HG03354 (cell line): ENCODE measurements around the gene CLSTN2.
"Not testable (repeated sequence)": the region's sequence is repeated elsewhere in the genome, so short reads cannot be mapped to it uniquely, and the experiment has no call there.

Source experiments
- ATAC-seq: cut with Tn5 transposase; IDR thresholded peaks from one replicate; pipeline ENCODE4 v1.9.1; 2021; ENCODE audit warnings: mild to moderate bottlenecking; ENCODE audit not compliant: unreplicated experiment, poor library complexity, severe bottlenecking

The CLSTN2 gene

DNA sequence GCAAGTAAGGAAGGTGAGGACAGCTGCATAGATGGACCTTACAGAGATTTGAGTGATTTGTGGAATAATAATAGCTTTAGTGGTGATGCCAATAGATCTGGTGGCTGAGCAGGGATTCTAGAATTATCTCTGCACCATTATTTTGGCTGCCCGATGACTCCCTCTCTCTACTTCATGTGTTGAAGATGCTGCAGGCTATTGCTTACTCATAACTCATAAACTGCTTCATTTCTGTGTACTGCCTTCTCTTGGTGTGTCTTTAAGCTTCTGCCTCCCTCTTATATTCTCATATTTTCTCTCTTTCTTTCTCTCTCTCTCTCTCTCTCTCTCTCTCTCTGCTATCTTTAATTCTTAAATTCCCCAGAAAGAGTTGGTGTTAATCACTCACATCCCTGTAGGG is 486.9 kb downstream of the CLSTN2 start:
- no peak for ATAC-seq

DNA sequence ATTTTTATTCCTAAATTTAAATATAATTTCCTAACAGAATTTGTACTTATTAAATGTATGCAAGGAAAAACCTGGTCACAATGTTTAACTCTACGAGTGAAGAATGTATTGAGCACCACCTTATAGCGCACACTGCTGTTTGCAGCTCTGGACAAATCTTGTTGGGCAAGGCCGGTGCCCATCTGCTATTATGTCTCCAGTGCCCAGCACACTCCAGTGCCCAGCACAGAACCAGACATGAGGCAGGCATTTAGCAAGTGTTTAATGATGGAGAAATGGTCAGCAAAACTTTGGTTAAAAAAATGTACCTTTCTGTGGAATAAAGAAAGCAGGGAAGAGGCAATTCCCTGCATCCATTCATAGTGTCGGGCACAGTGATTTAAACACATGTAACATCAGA is 488.2 kb downstream of the CLSTN2 start:
- no peak for ATAC-seq

DNA sequence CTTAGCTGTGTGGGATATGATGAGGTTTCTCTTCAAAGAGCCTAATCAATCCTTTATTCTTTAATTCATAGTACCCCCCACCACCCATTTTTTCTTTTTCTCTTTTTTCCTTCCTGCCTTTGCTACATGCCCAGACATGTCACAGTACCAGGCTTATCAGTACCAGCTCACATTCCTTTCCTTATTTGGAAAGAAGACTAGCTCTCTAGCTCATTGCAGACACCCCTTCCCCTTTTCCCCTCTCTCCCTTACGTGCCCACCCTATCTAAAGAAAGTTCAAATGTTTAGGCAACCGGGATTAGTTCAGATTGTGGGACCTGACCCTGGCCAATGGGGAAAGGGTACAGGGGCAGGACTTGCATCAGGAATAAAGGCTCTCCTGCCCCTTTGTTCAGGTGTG is 488.6 kb downstream of the CLSTN2 start:
- ATAC-seq: not testable (repeated sequence)

DNA sequence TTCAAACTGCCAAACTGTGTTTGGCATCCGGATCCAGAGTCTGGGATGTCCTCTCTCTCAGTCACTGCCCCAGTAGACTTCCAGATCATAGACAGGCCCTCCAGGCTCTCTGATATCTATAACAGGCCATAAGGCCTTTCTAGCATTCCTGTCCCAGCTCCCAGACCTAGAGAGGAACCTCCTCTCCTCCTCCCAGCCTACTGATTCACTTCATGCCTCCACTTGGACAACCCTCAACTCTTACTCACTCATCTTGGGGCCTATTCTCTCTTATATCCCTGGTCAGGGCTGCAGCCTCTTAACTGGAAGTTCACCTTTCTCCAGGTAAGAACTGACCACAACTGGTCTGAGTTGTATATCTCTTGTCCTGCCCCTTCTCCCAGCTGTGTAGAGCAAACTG is 489.2 kb downstream of the CLSTN2 start:
- no peak for ATAC-seq

DNA sequence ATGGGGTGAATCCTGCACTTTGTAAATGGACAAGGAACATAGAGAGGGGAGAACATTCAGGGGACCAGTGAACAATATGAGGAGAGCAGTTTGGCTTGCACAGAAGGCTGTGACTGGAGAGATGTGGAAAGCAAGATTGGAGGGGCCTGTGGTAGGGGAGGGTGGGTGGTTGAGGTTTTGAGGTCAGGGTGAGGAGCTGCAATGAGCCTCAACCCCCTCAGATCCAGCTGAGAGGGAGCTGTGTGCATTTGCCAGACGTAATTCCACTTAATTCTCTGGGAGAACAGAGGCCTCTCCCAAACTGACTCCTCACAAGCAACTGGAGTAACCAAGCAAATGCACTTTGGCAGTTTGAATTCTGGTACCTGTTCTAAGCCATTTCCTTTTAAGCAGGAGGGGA is 489.7 kb downstream of the CLSTN2 start:
- no peak for ATAC-seq

DNA sequence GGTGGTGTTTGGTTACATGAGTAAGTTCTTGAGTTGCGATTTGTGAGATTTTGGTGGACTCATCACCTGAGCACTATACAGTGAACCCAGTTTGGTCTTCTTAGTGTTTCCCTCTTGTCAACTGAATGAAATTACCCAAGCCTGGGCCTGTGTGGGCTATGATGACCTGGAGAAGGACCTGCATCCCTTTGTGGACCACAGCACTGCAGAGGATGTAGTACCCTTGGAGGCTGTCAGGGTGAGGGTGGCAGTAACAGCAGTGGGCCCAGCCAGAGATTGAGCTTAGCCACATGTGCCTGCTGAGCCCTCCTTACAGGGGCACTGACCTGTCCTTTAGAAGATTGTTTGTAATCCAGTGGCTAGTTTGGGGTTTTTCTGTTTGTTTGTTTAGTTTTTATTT is 492.8 kb downstream of the CLSTN2 start:
- no peak for ATAC-seq

DNA sequence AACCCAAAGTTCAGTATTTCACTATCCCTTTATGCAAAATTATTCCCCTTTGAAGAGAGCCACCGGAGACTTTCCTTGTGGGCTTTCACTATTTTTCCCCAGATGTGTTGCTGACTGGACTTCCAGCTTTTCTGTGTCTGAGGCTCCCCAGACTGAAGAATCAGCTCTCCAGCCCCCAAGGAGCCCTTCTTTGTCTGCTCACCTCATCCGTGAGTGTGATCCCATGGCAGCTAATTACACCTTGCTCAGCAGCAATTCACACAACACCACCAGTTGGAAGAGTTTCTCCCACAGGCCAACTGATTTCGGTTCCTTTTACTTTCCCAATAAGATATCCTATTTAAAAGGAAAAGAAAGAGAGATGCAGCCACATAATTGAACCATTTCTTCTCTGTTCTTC is 493.4 kb downstream of the CLSTN2 start:
- ATAC-seq: no peak

DNA sequence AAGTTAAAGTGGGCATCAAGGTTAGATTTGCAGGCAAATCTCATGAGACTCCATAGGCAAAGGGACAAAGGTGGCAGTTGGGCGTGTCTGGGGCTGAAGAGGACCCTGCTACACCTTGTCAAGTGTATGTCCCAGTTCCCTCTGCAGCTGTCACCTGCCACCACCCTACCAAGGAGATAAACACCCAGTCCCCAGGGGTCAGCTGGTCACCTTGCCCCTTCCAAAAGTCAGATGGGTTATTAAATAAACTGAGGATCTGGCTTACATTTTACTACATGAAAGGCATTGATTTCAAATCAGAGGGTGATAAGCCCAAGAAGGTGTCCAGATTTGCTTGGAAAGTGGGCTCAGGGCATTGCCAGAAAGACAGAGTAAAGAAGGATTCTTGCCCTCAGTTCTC is 494.8 kb downstream of the CLSTN2 start:
- ATAC-seq: no peak

DNA sequence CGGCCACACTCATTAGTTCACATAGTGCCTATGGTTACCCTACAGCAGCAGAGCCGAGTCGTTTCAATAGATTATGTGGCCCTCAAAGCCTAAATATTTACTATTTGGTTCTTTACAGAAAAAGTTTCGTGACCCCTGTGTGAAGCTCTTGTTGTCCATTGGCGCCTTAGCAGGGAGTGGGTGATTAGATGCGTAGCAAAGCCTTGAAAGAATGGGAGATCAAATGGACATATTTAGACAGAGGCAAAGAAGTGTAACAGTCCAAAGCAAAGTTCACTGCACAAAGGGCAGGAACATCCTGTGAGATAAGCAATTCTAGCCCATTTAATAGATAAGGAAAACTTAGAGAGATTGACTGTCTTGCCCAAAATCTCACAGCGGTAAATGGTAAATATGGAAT is 495.5 kb downstream of the CLSTN2 start:
- ATAC-seq: no peak

DNA sequence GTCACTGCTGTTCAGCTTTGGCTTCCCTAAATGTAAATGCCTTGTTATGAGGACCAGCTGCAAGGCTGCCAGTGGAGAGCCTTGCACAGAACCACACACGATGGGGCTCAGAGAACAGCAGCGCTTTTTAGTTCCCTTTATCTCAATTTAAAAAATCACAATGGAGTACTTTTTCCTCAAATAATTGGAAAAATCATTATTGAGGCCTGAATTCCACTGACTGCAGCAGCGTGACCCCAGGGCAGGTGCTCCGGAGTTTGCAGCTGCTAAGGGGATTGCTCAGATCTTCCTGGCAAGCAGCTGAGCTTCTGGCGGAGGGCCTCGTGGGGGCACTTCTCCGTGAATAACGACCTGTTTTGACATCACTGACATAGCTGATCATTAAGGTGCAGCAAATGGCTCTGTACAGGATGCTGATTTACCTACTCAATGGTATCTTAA is 497.3 kb downstream of the CLSTN2 start:
- no peak for ATAC-seq

DNA sequence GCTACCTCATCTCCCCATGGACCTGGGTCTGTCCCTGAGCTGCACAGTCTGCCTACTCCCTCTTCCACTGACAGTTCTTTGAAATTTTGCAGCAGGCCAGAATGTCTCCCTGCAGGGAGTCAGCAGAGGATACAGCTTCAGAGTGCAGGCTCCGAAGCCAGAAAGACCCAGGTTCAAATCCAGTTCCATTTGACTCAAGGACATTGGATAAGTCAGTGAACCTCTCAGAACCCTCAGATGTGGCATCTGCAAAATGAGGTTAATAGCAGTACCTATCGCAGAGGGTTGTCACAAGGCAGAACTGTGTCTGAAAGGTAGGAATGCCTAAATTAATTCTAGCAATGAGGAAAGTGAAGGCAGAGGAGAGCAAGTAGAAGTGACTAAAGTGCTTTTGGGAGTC is 498.4 kb downstream of the CLSTN2 start:
- ATAC-seq: no peak

DNA sequence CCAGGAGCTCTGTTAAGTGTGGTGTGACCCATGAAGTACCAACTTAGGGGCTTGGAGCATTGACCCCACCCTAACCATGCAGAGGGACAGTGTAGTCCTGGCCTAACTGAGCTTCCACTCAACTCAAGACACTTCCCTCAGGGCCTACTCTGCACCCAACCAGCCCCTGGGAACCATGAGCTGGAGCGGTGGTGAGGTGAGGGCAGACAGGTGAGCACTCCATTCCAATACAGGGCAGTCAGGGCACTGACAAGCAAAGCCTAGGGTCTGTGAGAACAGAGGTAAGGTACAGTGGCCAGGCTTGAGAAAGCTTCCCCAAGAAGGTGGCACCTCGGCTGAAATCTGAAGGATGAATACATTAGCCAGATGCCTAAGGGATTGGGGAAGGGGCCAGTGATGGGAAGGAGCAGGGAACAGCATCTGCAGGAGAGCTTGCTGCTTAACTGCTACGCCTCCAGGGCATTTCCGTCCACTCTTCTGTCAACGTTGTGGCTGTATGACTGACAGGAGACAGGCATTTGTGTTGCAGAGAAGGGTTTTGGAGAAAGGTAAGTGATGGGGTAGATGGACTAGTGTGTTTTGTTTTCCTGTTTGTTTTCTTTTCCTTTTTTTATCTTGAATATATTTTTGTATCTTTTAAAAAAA is 499.4 kb downstream of the CLSTN2 start:
- no peak for ATAC-seq

DNA sequence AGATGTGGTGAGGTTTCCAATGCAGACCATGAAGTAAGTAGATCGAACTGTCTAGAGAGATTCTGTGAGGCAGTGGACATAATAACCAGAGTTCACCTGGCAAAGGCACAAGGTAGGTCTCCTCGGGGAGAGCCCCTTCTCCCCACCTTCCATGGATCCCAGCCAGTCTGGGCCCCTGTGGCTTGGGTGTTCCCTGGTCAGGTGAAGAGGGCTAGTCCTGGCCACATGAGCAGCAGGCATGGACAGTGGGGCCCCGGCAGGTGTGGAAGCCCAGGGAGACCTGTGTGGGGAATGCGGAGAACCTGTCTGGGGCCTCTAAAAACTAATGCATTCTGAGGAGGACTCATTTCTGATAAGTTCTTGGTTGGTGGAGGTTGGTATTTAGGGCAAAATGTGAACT is 501.4 kb downstream of the CLSTN2 start:
- ATAC-seq: no peak

DNA sequence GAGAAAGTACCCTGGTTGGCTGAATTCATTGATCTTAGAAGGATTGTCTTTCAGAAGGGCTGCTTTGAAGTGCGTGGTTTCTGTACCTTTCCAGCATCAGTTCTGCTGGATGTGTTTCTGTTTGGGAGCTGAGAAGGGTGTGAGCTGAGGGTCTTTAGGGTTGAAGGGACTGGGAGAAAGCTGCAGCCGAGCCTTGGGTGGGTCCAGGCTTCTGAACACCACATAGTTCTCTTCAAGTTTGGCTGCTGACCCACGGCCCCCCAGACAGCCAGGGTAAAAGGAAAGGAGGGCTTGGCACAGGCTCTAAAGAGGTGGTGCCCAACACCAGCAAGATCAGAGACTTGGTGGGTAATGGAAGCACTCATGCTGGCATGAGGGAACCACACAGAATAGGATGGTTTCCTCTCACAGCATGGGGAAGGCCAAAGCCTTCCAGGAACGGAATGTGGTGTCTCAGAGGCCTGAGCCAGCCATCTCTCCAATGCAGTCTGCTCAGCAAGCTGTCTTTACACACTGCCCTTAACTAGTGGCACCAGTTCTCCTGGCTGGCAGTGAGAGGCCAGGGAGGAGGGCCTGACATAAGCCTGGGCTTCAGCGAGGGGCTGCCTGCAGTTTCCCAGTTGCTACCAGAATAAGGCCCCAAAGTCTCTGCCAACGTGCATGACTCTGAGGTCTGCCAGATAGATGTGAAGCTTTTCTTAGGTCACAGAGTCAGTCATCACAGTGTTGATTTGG is 503.9 kb downstream of the CLSTN2 start:
- ATAC-seq: no peak

DNA sequence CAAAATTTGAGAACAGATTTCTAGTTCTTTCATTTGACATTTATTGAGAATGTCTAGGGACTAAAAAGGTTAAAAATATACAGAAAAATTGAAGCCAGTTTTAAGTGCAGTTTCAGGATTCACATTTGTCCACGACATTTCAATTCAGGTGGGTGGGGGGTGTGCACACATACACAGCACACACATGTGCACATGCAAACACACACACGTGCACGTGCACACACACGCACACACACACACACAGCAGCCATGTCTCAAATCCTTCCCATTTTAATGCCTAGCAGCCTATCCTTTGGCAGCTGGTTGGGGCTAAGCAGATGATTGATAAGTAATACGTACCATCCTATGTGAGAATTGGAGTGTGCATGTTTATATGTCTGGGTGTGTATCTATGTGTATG is 504.5 kb downstream of the CLSTN2 start:
- no peak for ATAC-seq

DNA sequence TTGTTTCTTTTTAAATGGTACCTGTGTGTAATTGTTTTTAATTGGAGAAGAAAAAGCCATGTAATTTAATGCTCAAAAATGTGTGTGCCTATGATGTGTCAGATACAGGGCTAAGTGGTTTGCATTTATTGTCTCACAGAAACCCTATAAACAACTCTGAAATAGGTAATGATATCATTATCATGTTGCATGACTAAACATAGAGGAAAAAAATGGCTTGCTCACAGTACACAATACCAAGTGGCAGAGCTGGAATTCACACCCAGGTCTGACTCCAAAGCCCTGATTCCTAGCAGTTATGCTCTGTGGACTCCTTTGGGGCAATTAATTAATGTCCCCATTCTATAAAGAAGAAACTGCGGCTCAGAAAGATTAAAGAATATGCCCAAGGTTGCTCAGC is 505.5 kb downstream of the CLSTN2 start:
- no peak for ATAC-seq

DNA sequence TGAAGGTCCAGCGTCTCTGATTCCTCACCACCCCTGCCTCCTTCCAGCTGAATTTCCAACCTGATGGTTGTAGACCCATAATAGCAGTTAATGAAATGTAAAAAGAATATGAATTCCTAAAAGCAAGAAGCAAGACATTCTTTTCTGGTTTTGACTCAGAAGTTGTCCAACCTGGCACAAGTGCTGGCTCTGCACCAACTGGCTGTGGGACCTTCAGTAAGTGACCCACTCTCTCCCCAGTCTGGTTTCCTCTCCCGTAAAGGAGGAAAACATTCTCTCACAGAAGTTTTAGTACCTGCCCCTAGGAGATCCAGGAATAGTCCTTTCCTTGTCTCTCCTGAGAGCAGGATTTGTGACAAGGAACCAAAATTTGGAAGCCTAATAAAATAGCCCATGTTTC is 506.0 kb downstream of the CLSTN2 start:
- ATAC-seq: no peak

DNA sequence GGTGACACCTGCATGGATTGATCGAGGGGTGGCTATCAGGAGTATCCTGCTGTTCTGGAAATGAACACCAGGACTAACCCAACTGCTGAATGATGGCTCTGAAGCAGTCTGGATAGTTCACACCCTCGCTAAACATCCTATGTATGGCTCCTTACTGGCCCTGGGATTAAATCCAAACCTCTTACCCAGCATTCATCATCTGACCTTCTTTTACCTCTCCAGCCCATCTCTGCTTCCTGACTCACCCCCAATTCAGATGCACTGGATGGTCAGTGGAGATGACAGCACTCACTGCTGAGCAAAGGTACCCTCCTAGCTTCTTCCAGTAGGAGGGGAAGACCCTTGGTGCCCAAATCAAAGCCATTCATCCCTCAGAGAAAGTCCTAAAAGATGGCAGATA is 507.6 kb downstream of the CLSTN2 start:
- no peak for ATAC-seq

DNA sequence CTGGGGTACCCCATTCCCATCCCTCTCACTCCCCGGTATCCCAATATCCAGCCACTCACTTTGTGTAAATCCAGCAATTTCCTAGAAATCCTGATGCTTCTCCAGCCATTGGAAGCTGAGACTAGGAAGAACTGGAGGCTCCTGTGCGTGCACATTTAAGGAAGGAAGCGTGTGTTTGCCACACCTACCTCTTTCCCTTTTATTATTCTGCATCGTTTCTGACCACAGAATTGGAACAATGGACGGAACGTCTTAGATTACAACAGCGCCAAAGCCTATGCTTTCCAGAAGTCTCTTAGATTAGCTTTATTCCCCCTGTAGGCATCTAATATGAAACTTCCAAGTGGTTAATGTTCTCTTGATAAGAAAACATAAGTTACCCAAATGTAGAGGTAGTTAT is 508.1 kb downstream of the CLSTN2 start:
- ATAC-seq: no peak

DNA sequence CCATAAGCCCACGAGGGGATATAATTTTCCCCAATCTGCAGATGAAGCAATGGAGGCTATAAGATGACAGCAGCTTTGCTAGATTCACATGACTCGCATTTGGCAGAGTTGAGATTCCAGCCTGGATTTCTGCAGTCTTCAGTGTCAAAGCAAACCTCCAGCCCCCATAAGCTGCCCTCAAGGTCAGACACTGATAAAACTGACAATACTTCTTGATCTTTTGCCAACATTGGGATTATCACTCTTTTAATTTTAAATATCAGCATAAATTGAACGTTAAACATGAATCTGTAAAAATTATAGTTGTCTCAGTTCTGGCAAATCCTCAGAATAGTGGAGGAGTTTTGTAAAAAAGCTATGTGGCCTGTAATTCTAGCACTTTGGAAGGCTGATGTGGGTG is 508.8 kb downstream of the CLSTN2 start:
- ATAC-seq: no peak

DNA sequence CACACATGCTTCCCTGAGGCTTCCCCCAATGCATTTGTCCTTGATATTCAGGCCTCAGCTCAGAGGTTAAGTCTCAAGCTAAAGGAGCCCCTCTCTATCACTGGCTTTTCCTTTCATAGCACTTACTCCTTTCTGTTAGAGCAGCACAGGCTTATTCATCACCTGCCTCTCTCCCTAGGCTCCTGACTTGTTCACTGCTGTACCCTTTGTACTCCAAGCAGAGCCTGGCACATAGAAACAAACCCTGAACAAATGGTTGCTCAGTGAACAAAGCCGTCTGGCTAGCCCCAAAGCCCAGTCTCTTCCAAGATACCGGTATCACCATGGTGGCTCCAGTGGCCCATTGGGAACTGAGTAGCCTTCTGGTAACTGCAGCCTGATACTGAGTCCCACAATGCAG is 511.7 kb downstream of the CLSTN2 start:
- ATAC-seq: no peak

DNA sequence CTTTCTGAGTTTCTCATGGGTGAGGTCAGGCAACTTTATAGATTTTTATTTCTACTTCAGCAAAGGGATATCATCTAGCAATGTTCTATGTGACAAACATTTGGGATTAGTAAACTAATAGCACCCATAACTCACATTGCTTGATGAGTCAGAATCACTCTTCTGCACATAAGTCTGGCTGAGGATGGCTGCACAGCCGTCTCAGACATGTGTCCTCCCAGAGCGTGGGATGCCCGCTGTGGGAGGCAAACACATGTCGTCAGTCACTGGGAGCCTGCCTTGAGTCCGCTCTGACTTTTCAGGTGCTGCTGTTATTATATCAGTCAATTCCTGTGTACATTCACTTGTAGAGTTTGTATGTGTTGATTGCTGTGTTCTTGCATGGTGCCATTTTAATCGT is 512.2 kb downstream of the CLSTN2 start:
- no peak for ATAC-seq
